PC-3 (cell line): ENCODE data around the gene MAML2.

Experiments used
- CTCF ChIP-seq: fragments of 300-600 bp; sonication (generic); conservative IDR thresholded peaks from 2 replicates; pipeline ENCODE4 v1.5.1; 2017; ENCODE audit warnings: antibody characterized with exemption, low read depth, mild to moderate bottlenecking, low read length
- EZH2 ChIP-seq: fragments of 300-600 bp; sonication (generic); IDR thresholded peaks from one replicate; pipeline ENCODE4 v1.6.1; 2017; ENCODE audit warnings: antibody characterized with exemption, mild to moderate bottlenecking, low read length; ENCODE audit not compliant: unreplicated experiment

- TF ChIP-seq CTCF (no peak), EZH2 (no peak)
Observed at GRCh38 chr11:96144553-96144952, 198.4 kb downstream of the MAML2 start.
